SK-N-MC (cell line): ENCODE measurements around the gene MMP15.

Source experiments
- EZH2 ChIP-seq: fragments of 200-600 bp; sonication (generic); IDR thresholded peaks from one replicate; pipeline ENCODE4 v1.6.1; 2017; ENCODE audit warnings: antibody characterized with exemption
- POLR2AphosphoS5 ChIP-seq: IDR thresholded peaks from 2 replicates; pipeline ENCODE4 v1.6.1; 2012; ENCODE audit warnings: mild to moderate bottlenecking, low read depth, low read length, borderline replicate concordance

- TF ChIP-seq POLR2AphosphoS5 (no peak), EZH2 (no peak)
These were observed 29.7 kb upstream of the MMP15 start for GRCh38 chr16:57995721-57996405.
